H1 (cell line): ENCODE results near the gene ACHE. TPM values are rescaled to one million over a fixed set of nuclear protein-coding genes. Genes with fewer than 3 reads are reported as not detected.

Experiments used
- BACH1 ChIP-seq: IDR thresholded peaks from 2 replicates; pipeline ENCODE4 v1.6.1; 2012; ENCODE audit warnings: low read length, improper control_type of control experiment
- BRCA1 ChIP-seq: IDR thresholded peaks from 2 replicates; pipeline ENCODE4 v1.6.1; 2012; ENCODE audit warnings: low read depth, low read length, improper control_type of control experiment
- KDM5A ChIP-seq: fragments of 200-600 bp; IDR thresholded peaks from 2 replicates; pipeline ENCODE4 v1.7.1; 2012; ENCODE audit warnings: mild to moderate bottlenecking, low read length, inconsistent platforms, mixed read lengths
- NANOG ChIP-seq: IDR thresholded peaks from 2 replicates; pipeline ENCODE4 v1.6.1; 2011; ENCODE audit warnings: low read length, low read depth, mild to moderate bottlenecking, inconsistent platforms; ENCODE audit not compliant: insufficient read depth, poor library complexity, severe bottlenecking
- SIN3A ChIP-seq, 2 experiments: IDR thresholded peaks in 1 of 2; conservative IDR thresholded peaks in 1 of 2; 2 replicates each; pipeline ENCODE4 v1.6.1; 2011 to 2012; ENCODE audit warnings: low read length in 2 of 2, improper control_type of control experiment in 1 of 2, low read depth in 1 of 2, mild to moderate bottlenecking in 1 of 2
- polyA plus RNA-seq, 7 experiments: library from polyadenylated mRNA; depleted of rRNA in 3 of 7; stranded (reverse) in 5 of 7; unstranded in 2 of 7; fragments of >200 nt in 5 of 7; fragments of 200-250 nt in 2 of 7; gene quantifications; 1 replicate in 5 of 7; 2 replicates in 1 of 7; 4 replicates in 1 of 7; pipeline versions ENCODE4 v1.2.1 to v1.2.3, GENCODE V29; 2011 to 2013; ENCODE audit warnings: missing spikeins in 2 of 7, mixed read lengths in 2 of 7
- total RNA-seq: library from RNA; stranded (reverse); fragmentation: NEBNext Ultra II Directional; extraction: Animal tissue kit (Norgen Biotek cat#: 25700); gene quantifications from 2 replicates; pipeline ENCODE4 v1.2.1, GENCODE V29; 2021
- TF ChIP-seq, protein P1 (sequence below): fragments of 300-600 bp; sonication (generic); IDR thresholded peaks from 2 replicates; pipeline ENCODE4 v1.7.1; 2012; ENCODE audit warnings: low read length, moderate library complexity, mild to moderate bottlenecking, inconsistent platforms; ENCODE audit not compliant: insufficient replicate concordance
- TF ChIP-seq, protein P2 (sequence below), 3 experiments: IDR thresholded peaks; 1 replicate in 2 of 3; 2 replicates in 1 of 3; pipeline versions ENCODE4 v1.5.1 to v1.6.1; 2011; ENCODE audit warnings: low read length in 3 of 3, mild to moderate bottlenecking in 3 of 3, inconsistent platforms in 2 of 3, low read depth in 1 of 3, moderate library complexity in 1 of 3; ENCODE audit not compliant: insufficient read depth in 1 of 3; ENCODE audit errors: control extremely low read depth in 1 of 3

ACHE gene
- total and polyA plus RNA-seq, 2 of the 8 experiments (the other 6 are each of a cell fraction or from before 2014, with no cell fraction given) = 1.4 to 4.3 TPM

DNA sequence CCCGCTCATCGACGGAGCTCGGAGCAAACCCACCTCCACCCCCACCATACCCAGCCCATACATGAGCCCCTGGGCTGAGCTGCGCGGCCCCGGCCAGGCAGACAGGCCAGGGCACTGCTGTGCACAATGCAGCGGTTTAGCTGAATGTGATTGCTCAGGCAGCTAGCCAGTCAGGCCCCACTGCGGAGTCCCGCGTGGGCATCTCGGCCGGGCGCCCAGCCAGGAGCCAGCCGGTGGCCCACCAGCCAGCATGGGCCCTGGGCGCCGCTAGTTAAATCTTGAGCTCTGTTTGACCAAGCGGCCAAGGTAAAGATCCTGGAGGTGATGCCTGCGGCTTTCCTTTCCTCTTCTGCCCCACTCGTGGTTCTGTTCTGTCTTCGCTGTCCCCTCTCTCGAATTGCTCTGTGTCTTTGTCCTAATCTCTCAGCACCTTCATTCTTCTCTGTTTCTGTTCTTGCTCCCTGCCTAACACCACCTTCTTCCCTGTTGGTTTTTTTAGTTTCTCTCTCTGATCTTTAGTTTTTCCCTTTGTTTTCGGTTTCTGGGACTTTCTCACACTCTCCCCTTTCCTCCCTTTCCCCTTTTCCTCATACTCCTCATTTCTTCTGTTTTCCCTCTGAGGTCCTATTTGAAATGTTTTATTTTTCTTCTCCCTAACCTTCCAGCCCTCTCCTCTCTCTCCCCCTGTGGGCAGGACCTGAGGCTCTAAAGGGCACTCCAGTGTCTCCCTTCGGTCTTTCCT lies 12.7 kb downstream of the ACHE start (continued):
- TF ChIP-seq, protein P1, sequence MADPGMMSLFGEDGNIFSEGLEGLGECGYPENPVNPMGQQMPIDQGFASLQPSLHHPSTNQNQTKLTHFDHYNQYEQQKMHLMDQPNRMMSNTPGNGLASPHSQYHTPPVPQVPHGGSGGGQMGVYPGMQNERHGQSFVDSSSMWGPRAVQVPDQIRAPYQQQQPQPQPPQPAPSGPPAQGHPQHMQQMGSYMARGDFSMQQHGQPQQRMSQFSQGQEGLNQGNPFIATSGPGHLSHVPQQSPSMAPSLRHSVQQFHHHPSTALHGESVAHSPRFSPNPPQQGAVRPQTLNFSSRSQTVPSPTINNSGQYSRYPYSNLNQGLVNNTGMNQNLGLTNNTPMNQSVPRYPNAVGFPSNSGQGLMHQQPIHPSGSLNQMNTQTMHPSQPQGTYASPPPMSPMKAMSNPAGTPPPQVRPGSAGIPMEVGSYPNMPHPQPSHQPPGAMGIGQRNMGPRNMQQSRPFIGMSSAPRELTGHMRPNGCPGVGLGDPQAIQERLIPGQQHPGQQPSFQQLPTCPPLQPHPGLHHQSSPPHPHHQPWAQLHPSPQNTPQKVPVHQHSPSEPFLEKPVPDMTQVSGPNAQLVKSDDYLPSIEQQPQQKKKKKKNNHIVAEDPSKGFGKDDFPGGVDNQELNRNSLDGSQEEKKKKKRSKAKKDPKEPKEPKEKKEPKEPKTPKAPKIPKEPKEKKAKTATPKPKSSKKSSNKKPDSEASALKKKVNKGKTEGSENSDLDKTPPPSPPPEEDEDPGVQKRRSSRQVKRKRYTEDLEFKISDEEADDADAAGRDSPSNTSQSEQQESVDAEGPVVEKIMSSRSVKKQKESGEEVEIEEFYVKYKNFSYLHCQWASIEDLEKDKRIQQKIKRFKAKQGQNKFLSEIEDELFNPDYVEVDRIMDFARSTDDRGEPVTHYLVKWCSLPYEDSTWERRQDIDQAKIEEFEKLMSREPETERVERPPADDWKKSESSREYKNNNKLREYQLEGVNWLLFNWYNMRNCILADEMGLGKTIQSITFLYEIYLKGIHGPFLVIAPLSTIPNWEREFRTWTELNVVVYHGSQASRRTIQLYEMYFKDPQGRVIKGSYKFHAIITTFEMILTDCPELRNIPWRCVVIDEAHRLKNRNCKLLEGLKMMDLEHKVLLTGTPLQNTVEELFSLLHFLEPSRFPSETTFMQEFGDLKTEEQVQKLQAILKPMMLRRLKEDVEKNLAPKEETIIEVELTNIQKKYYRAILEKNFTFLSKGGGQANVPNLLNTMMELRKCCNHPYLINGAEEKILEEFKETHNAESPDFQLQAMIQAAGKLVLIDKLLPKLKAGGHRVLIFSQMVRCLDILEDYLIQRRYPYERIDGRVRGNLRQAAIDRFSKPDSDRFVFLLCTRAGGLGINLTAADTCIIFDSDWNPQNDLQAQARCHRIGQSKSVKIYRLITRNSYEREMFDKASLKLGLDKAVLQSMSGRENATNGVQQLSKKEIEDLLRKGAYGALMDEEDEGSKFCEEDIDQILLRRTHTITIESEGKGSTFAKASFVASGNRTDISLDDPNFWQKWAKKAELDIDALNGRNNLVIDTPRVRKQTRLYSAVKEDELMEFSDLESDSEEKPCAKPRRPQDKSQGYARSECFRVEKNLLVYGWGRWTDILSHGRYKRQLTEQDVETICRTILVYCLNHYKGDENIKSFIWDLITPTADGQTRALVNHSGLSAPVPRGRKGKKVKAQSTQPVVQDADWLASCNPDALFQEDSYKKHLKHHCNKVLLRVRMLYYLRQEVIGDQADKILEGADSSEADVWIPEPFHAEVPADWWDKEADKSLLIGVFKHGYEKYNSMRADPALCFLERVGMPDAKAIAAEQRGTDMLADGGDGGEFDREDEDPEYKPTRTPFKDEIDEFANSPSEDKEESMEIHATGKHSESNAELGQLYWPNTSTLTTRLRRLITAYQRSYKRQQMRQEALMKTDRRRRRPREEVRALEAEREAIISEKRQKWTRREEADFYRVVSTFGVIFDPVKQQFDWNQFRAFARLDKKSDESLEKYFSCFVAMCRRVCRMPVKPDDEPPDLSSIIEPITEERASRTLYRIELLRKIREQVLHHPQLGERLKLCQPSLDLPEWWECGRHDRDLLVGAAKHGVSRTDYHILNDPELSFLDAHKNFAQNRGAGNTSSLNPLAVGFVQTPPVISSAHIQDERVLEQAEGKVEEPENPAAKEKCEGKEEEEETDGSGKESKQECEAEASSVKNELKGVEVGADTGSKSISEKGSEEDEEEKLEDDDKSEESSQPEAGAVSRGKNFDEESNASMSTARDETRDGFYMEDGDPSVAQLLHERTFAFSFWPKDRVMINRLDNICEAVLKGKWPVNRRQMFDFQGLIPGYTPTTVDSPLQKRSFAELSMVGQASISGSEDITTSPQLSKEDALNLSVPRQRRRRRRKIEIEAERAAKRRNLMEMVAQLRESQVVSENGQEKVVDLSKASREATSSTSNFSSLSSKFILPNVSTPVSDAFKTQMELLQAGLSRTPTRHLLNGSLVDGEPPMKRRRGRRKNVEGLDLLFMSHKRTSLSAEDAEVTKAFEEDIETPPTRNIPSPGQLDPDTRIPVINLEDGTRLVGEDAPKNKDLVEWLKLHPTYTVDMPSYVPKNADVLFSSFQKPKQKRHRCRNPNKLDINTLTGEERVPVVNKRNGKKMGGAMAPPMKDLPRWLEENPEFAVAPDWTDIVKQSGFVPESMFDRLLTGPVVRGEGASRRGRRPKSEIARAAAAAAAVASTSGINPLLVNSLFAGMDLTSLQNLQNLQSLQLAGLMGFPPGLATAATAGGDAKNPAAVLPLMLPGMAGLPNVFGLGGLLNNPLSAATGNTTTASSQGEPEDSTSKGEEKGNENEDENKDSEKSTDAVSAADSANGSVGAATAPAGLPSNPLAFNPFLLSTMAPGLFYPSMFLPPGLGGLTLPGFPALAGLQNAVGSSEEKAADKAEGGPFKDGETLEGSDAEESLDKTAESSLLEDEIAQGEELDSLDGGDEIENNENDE = no peak
- TF ChIP-seq BRCA1 = no peak
- TF ChIP-seq SIN3A (conservative IDR thresholded peaks at IDR 0.05 in 1 of 2, IDR thresholded peaks at IDR 0.05 in 1 of 2; ENCODE audit: low read depth in 1 of 2, low read length in 2 of 2) = no peak
- no peak for TF ChIP-seq NANOG
- TF ChIP-seq, protein P2, sequence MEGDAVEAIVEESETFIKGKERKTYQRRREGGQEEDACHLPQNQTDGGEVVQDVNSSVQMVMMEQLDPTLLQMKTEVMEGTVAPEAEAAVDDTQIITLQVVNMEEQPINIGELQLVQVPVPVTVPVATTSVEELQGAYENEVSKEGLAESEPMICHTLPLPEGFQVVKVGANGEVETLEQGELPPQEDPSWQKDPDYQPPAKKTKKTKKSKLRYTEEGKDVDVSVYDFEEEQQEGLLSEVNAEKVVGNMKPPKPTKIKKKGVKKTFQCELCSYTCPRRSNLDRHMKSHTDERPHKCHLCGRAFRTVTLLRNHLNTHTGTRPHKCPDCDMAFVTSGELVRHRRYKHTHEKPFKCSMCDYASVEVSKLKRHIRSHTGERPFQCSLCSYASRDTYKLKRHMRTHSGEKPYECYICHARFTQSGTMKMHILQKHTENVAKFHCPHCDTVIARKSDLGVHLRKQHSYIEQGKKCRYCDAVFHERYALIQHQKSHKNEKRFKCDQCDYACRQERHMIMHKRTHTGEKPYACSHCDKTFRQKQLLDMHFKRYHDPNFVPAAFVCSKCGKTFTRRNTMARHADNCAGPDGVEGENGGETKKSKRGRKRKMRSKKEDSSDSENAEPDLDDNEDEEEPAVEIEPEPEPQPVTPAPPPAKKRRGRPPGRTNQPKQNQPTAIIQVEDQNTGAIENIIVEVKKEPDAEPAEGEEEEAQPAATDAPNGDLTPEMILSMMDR (IDR thresholded peaks at IDR 0.05; ENCODE audit: control extremely low read depth in 1 of 3, insufficient read depth in 1 of 3, low read depth in 1 of 3, low read length in 3 of 3) = no peak
- no peak for TF ChIP-seq BACH1
- TF ChIP-seq KDM5A = no peak
